GM12874 (cell line): ENCODE data around the gene SAXO1.

Source experiments
- CTCF ChIP-seq: IDR thresholded peaks from 2 replicates; pipeline ENCODE4 v1.5.1; 2011; ENCODE audit warnings: low read depth, mild to moderate bottlenecking, control low read depth, low read length, moderate library complexity; ENCODE audit not compliant: insufficient read depth

The SAXO1 gene

GRCh38 chr9:18976709-18977531 is 56.1 kb downstream of the SAXO1 start:
- no peak for TF ChIP-seq CTCF

GRCh38 chr9:18976221-18976708 is 56.7 kb downstream of the SAXO1 start:
- TF ChIP-seq CTCF = no peak

GRCh38 chr9:18973348-18973747 is 59.7 kb downstream of the SAXO1 start:
- TF ChIP-seq CTCF = no peak

GRCh38 chr9:18972675-18973074 is 60.3 kb downstream of the SAXO1 start:
- no peak for TF ChIP-seq CTCF

- no peak for TF ChIP-seq CTCF
These were observed 61.1 kb downstream of the SAXO1 start for GRCh38 chr9:18971909-18972308.

GRCh38 chr9:18971404-18971803 is 61.6 kb downstream of the SAXO1 start:
- no peak for TF ChIP-seq CTCF

- TF ChIP-seq CTCF = no peak
These were observed 62.6 kb downstream of the SAXO1 start for GRCh38 chr9:18970393-18970792.
